Measurements from ENCODE around the gene NKD1.

The NKD1 gene

DNA sequence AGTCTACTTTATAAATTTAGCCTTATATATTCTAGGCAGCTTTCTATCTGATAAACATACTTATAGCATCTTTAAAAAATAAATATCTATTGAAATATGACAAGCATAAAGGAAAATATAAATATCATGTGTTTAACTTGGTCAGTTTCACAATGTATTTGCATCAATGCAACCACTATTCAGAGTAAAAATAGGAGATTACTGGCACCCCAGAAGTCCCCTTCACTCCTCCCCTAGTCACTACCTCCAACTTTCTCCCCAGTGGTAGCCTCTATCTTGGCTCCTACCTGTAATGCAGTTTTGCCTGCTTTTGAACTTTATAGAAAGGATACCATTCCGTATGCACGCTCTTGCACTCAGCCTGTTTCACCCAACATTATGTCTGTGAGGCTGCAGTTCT lies 142.0 kb downstream of the NKD1 start:
- TF ChIP-seq EZH2phosphoT487 (IDR thresholded peaks at IDR 0.05; ENCODE audit: borderline replicate concordance), result no peak
- Histone ChIP-seq H3K9ac (ENCODE audit: low read depth, low read length, poor library complexity, severe bottlenecking) (no peak overlapping the region), H3K4me3 (ENCODE audit: low read length, poor library complexity, severe bottlenecking) (no peak overlapping the region), H3K36me3 (ENCODE audit: insufficient read depth, low read length) (no peaks in the 10 kb centered on the region), H3K4me1 (ENCODE audit: insufficient read depth, low read length, poor library complexity, severe bottlenecking) (peaks cover 8% of the 10 kb centered on the region), H3K9me3 (ENCODE audit: insufficient read depth, low read depth, low read length) (no peaks in the 10 kb centered on the region), H2AFZ (ENCODE audit: low read length) (no peak overlapping the region), H3K9me2 (replicated peaks; ENCODE audit: low read depth, low read length) (no peaks in the 10 kb centered on the region), H3K4me2 (ENCODE audit: low read depth, low read length, poor library complexity, severe bottlenecking) (no peak overlapping the region), H4K20me1 (ENCODE audit: insufficient read depth, low read length, poor library complexity, severe bottlenecking) (no peaks in the 10 kb centered on the region), H3K27me3 (ENCODE audit: insufficient read depth, low read length, poor library complexity, severe bottlenecking) (no peaks in the 10 kb centered on the region), H3F3A (ENCODE audit: low read depth) (no peaks in the 10 kb centered on the region), H3K79me2 (ENCODE audit: insufficient read depth, low read length) (no peaks in the 10 kb centered on the region)

DNA sequence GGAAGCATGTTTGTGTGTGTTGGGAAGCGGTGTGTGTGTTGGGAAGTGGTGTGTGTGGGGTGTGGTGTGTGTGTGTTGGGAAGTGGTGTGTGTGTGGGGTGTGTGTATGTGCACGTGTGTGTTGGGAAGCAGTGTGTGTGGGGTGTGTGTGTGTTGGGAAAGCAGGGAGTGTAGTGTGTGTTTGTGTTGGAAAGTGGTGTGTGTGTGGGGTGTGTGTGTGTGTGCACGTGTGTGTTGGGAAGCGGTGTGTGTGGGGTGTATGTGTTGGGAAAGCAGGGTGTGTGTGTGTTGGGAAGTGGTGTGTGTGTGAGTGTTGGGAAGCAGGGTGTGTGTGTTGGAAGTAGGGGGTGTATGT lies 144.4 kb downstream of the NKD1 start:
- Histone ChIP-seq H4K20me1 (ENCODE audit: insufficient read depth, low read length, poor library complexity, severe bottlenecking) (no peaks in the 10 kb centered on the region), H3K9me2 (replicated peaks; ENCODE audit: low read depth, low read length) (no peaks in the 10 kb centered on the region), H3K4me3 (ENCODE audit: low read length, poor library complexity, severe bottlenecking) (no peak overlapping the region), H3K9ac (ENCODE audit: low read depth, low read length, poor library complexity, severe bottlenecking) (no peak overlapping the region), H3K27me3 (ENCODE audit: insufficient read depth, low read length, poor library complexity, severe bottlenecking) (no peaks in the 10 kb centered on the region), H3K9me3 (ENCODE audit: insufficient read depth, low read depth, low read length) (no peaks in the 10 kb centered on the region), H3K36me3 (ENCODE audit: insufficient read depth, low read length) (no peaks in the 10 kb centered on the region), H2AFZ (ENCODE audit: low read length) (no peak overlapping the region), H3K4me1 (ENCODE audit: insufficient read depth, low read length, poor library complexity, severe bottlenecking) (peaks cover 14% of the 10 kb centered on the region), H3F3A (ENCODE audit: low read depth) (no peaks in the 10 kb centered on the region), H3K4me2 (ENCODE audit: low read depth, low read length, poor library complexity, severe bottlenecking) (no peak overlapping the region), H3K79me2 (ENCODE audit: insufficient read depth, low read length) (no peaks in the 10 kb centered on the region)
- TF ChIP-seq EZH2phosphoT487 (IDR thresholded peaks at IDR 0.05; ENCODE audit: borderline replicate concordance), result no peak
- TF ChIP-seq, protein P1, sequence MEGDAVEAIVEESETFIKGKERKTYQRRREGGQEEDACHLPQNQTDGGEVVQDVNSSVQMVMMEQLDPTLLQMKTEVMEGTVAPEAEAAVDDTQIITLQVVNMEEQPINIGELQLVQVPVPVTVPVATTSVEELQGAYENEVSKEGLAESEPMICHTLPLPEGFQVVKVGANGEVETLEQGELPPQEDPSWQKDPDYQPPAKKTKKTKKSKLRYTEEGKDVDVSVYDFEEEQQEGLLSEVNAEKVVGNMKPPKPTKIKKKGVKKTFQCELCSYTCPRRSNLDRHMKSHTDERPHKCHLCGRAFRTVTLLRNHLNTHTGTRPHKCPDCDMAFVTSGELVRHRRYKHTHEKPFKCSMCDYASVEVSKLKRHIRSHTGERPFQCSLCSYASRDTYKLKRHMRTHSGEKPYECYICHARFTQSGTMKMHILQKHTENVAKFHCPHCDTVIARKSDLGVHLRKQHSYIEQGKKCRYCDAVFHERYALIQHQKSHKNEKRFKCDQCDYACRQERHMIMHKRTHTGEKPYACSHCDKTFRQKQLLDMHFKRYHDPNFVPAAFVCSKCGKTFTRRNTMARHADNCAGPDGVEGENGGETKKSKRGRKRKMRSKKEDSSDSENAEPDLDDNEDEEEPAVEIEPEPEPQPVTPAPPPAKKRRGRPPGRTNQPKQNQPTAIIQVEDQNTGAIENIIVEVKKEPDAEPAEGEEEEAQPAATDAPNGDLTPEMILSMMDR (conservative IDR thresholded peaks at IDR 0.05; ENCODE audit: low read length), result no peak

DNA sequence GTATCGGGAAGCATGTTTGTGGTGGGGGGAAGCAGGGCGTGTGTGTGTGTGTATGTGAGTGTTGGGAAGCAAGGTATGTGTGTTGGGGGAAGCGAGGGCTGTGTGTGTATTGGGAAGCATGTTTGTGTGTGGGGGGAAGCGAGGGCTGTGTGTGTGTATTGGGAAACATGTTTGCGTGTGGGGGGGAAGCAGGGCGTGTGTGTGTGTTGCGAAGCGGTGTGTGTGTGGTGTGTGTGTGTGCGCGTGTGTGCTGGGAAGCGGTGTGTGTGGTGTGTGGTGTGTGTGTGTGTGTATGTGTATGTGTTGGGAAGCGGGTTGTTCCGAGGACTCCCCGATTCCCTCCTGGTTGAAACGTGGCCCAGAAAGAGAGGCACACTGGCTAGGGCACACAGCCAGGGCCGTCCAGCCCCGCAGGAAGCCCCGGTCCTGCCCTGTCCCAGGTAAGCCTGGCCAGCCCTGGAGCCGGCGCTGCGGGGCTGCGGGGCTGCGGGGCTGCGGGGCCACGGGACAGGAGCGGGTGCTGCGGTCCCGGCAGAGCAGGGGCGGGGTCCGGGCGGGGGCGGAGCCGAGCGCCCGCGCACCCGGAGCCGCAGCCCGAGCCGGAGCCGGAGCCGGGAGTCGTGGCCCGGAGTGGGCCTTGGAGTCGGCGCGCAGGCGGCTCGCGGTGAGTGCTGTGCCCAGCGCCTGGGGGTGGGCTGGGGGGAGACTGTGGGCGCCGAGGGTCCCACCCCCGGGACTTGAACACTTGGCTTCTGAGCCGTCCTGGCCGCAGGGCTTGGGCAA lies 145.0 kb downstream of the NKD1 start, which contains the start of gene NOD2:
TSS of gene NOD2 (plus strand) at position 608 of the 783 bp plus-strand sequence. CDS start 5,890 bp downstream, outside the sequence.
- peaks cover 16% of the 10 kb centered on the region for H3K4me1 ChIP-seq (ENCODE audit: insufficient read depth, low read length, poor library complexity, severe bottlenecking)
- H3K9ac ChIP-seq (ENCODE audit: low read depth, low read length, poor library complexity, severe bottlenecking), result no peak within 1 kb of the TSS
- H3K79me2 ChIP-seq (ENCODE audit: insufficient read depth, low read length), result no peaks in the 10 kb centered on the region
- TF ChIP-seq, protein P1 (conservative IDR thresholded peaks at IDR 0.05; ENCODE audit: low read length), result no peak
- TF ChIP-seq EZH2phosphoT487 (IDR thresholded peaks at IDR 0.05; ENCODE audit: borderline replicate concordance), result no peak
- no peaks in the 10 kb centered on the region for H3K36me3 ChIP-seq (ENCODE audit: insufficient read depth, low read length)
- H3K4me2 ChIP-seq (ENCODE audit: low read depth, low read length, poor library complexity, severe bottlenecking), result no peak within 1 kb of the TSS
- H3K9me2 ChIP-seq (replicated peaks; ENCODE audit: low read depth, low read length), result no peaks in the 10 kb centered on the region
- no peaks in the 10 kb centered on the region for H4K20me1 ChIP-seq (ENCODE audit: insufficient read depth, low read length, poor library complexity, severe bottlenecking)
- no peaks in the 10 kb centered on the region for H3K27me3 ChIP-seq (ENCODE audit: insufficient read depth, low read length, poor library complexity, severe bottlenecking)
- H3K9me3 ChIP-seq (ENCODE audit: insufficient read depth, low read depth, low read length), result no peaks in the 10 kb centered on the region
- no peak within 1 kb of the TSS for H3K4me3 ChIP-seq (ENCODE audit: low read length, poor library complexity, severe bottlenecking)
- no peak within 1 kb of the TSS for H2AFZ ChIP-seq (ENCODE audit: low read length)
- H3F3A ChIP-seq (ENCODE audit: low read depth), result no peaks in the 10 kb centered on the region

DNA sequence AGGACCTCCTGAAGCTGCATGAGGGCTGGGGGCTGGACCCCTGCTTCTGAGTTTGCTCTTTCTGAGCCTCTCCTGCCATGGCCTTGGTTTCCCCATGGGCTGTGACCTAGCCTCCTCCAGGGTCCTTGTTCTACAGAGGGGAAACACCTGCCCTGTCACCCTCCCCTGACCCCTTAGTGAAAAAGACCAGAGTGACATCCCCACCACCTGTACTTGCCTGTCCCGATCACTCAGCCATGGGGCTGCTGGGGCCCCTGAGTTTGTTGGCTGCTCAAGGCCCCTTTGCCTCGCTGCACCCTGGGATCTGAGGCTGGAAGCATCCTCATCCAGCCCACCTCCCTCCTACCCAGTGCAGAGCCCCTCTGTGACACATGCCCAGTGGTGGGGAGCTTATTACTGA lies 146.0 kb downstream of the NKD1 start:
- Histone ChIP-seq H3K9ac (ENCODE audit: low read depth, low read length, poor library complexity, severe bottlenecking) (no peak overlapping the region), H3K9me2 (replicated peaks; ENCODE audit: low read depth, low read length) (no peaks in the 10 kb centered on the region), H3K4me3 (ENCODE audit: low read length, poor library complexity, severe bottlenecking) (no peak overlapping the region), H3F3A (ENCODE audit: low read depth) (no peaks in the 10 kb centered on the region), H2AFZ (ENCODE audit: low read length) (no peak overlapping the region), H3K79me2 (ENCODE audit: insufficient read depth, low read length) (no peaks in the 10 kb centered on the region), H3K4me1 (ENCODE audit: insufficient read depth, low read length, poor library complexity, severe bottlenecking) (peaks cover 16% of the 10 kb centered on the region), H3K36me3 (ENCODE audit: insufficient read depth, low read length) (no peaks in the 10 kb centered on the region), H3K4me2 (ENCODE audit: low read depth, low read length, poor library complexity, severe bottlenecking) (no peak overlapping the region), H3K27me3 (ENCODE audit: insufficient read depth, low read length, poor library complexity, severe bottlenecking) (no peaks in the 10 kb centered on the region), H3K9me3 (ENCODE audit: insufficient read depth, low read depth, low read length) (no peaks in the 10 kb centered on the region), H4K20me1 (ENCODE audit: insufficient read depth, low read length, poor library complexity, severe bottlenecking) (no peaks in the 10 kb centered on the region)
- no peak for TF ChIP-seq EZH2phosphoT487 (IDR thresholded peaks at IDR 0.05; ENCODE audit: borderline replicate concordance)
- TF ChIP-seq, protein P1 (conservative IDR thresholded peaks at IDR 0.05; ENCODE audit: low read length), result no peak

Measured in Loucy (cell line).